HG03439 (cell line): ENCODE measurements around the gene PDS5B.
"Not testable (repeated sequence)": the region's sequence is repeated elsewhere in the genome, so short reads cannot be mapped to it uniquely, and the experiment has no call there.

ENCODE experiments used
- ATAC-seq: cut with Tn5 transposase; IDR thresholded peaks from one replicate; pipeline ENCODE4 v1.9.1; 2021; ENCODE audit warnings: mild to moderate bottlenecking, moderate library complexity; ENCODE audit not compliant: unreplicated experiment

Gene PDS5B

DNA sequence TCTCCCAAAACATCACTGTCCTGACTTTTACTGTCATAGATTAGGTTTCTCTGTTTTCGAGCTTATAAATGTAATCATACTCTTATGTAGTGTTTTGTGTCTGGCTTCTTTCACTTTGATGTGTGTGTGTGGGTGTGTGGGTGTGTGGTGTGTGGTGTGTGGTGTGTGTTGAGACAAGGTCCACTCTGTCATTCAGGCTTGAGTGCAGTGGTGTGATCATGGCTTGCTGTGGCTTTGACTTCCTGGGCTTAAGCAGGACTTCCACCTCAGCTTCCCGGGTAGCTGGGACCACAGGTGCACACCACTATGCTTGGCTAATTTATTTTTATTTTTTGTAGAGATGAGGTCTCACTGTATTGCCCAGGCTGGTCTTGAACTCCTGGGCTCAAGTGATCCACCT lies 59.6 kb downstream of the PDS5B start:
- ATAC-seq: no peak

DNA sequence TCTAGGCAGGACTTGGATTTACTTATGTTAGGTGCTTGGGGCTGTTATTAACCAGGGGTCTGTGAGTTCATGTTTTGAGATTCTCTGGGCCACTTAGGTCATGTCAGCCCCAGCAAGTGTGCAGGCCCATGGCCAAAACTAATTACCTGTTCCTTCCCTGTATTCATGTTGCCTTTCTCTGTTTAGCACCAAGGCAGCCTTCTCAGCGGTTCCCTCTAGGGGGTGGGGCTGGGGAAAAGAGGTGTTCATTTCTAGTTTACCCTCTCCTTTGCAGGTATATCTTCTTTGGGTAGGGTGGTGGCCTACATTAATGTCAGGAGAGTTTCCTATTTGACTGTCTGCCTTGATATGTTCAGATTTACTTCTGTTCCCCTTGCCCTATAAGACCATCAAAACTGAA lies 61.7 kb downstream of the PDS5B start:
- no peak for ATAC-seq

DNA sequence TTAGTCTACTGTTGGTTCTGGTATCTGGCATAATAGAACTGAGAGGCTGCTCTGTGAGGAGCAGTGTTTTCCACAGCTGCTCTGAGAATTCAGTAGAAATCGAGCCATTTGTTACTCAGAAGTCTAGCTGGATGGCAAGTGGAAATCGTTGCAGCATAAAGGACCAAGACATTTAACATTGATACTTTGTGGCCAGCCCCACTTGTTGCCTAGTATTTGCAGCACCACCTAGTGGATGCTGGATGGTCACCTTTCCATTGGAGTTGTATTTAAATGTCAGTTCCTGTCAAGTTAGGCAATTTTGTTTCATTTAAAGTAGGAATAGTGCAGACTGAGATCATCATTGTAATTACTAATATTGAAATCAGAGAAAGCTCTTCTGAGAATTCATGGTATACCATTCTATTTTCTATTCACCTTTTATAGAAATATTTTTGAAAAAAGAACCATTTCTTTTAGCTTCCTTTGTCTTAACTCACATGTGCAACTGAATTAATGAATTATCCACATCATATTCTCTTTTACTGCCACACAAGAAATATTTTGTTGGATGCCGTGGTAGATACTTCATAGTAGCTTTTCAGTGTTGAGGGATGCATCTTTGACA lies 64.6 kb downstream of the PDS5B start:
- ATAC-seq: peak; percentile 61

DNA sequence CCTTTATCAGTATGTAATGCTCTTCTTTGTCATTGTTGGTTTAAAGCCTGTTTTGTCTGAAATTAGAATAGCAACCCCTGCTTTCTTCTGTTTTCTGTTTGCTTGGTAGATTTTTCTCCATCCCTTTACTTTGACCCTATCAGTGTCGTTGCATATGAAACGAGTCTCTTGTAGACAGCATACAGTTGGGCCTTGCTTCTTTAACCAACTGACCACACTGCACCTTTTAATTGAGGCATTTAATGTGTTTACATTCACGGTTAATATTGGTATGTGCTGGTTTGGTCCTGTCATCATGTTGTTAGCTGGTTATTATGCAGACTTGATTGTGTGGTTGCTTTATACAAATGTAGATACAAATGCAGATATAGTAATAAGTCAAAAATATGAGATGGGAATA lies 71.1 kb downstream of the PDS5B start:
- ATAC-seq: no peak

DNA sequence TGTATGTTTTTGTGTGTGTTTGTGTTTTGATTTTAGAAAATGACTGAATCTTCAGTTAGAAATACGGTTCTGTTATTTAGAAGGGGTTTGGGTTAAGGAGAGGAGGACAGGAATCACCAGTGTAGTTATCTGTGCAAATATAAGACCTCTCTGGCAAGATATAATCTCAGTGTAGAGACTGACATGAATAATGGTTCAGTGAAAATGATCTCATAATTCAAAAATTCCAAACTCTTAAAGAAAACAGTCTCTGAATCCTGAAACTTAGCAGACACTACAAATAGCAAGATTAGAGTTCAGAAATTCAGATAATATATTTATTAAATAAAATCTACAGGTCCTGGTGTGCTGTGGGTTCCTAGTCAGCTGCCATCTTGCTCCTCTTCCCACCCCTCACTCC lies 73.5 kb downstream of the PDS5B start:
- ATAC-seq: no peak

DNA sequence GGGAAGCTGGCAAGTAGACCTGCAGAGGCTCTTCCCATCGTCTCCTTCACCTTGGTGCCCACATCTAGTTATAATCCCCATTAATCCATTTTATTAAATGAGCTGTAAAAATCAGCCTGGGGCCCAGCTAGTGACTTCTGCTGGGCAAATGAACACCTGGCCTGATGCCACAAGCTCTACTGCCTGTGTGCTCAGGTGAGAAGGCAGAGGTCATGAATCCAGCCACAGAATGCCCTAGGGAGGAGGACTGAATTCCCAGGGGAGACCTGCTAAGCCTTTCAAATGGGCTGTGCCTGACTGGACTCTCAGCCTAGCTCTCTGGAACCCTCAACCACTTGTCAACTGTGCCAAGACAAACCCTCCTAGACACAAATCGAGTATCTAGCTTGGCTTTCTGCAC lies 74.0 kb downstream of the PDS5B start:
- no peak for ATAC-seq

DNA sequence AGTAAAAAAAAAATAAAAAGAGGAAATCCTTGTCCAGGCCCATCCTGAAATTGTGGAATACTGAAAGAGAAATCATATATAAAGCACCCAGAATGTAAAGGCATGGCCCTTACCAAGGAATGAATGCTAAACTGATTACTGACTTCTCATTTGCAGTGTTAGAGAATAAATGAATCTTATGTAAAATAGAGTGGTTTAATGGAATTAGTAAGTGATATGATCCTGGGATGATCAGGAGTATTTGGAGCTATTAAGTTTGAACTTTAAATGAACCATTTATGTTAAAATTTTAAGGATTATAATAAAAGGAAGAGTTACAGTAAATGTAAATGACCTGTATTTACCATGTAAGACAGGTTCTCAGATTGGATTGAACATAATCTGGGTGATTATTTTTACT lies 75.4 kb downstream of the PDS5B start:
- no peak for ATAC-seq

DNA sequence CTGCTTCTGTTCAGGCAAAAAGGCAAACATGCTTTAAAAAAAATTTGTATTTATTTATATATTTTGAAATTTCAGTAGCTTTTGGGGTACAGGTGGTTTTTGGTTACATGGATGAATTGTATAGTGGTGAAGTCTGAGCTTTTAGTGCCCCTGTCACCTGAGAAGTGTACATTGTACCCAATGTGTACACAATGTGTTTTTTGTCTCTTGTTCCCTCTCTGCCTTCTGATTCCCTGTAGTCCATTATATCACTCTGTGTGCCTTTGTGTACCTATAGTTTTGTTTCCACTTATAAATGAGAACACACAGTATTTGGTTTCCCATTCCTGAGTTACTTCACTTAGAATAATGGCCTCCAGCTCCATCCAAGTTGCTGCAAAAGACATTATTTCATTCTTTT lies 77.4 kb downstream of the PDS5B start:
- no peak for ATAC-seq

DNA sequence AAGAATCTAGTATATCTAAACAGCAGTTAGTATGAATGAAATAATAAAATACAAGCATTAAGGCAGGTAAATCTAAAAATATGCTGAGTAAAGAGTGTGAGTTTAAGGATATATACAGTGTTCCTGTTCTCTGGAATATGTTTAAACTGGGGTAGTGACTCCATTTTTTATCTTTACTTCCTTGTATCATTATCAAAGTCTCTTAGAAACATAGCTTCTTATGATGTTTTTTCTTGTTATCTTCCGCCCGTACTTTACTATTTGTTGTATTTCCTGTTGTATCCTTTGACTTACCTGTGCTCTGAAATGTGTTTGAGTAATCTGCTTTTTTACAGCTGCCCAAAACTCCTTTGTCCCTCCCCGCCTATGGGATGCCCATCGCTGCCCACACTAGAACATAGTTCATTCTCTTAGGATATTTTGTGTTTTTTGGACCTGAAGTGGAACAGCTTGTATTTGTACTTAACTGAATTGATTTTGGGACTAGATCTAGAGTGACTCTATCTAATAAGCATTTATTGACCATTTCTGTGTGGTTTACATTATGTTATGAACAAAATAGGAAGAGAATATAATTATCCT lies 80.8 kb downstream of the PDS5B start:
- no peak for ATAC-seq

DNA sequence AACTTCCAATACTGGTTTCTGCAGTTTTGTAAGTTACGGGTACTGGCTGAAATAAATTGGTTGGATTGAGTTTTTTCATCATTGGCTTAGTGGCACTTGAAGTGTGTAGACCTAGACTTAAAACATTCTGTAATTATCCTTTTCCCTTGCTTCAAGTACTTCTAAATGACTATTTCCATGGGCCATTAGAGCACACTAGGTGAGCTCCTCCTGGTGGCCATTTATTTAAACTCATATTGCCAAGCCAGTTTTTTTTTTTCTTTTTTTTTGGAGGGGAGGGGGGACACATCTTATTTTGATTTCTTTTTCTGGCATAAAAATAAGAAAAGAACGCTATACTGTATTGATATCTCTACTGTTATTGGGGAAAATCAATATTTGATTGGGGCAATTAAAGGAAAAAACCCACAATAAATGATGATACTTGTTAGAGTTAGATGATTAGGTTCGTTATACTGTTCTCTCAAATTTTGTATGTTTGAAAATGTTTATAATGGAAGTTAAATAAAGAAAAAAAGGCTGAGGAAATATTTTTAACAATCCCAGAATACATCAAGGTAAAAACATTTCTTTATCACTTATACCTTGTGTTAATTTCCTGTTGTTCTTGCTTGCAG lies 82.9 kb downstream of the PDS5B start:
- ATAC-seq: no peak

DNA sequence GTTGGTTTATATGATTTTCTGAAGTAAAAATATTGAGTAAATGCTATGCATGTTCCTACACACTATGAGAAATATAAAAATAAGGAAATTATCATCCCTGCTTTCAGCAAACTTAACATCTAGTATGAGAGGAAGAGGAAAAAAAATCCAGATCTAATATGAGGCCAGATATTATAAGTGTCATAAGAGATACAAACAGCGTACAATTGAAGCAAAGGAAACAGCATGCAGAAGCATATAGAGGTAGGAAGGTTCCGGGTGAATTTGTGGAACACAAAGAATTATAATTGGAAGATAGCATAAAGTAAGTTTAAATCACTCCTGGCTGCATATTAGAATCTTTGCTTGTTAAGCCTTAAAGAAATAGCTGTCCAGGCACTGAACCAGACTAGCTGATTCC lies 88.3 kb downstream of the PDS5B start:
- no peak for ATAC-seq

DNA sequence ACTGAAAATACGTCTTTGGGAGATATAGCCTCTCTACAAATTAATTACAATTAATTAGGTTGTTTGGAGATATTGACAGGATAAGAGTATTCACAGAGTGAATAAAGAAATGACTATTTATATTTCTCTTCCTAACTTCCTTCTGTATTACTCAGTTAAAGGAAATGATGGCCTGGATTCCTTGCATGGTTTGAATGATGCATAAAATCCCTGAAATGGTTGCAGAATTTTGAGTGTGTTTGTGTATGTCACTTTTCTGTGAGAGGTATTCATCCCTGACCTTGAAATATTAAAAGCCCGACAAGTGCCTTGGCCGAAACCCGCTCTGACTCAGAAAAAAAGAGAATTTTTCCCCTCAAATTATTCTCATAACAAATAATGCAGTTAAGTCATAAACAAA lies 90.0 kb downstream of the PDS5B start:
- ATAC-seq: no peak

DNA sequence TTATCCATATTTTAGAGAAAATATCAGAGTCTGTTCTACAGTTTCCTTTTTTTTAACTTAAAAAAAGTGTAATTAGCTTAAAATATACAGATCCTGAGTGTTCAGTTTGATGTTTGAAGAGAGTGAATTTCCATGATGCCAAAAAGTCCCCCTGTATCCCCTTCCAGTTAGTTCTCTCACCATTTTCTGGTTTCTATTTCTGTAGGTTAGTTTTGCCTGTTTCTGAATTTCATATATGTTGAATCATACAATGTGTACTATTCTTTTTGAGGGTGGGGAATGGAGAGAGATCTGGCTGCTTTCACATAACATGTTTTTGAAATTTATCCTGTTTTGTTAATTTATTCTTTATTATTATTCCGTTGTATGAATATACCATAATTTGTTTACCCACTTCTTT lies 95.9 kb downstream of the PDS5B start:
- ATAC-seq: no peak

DNA sequence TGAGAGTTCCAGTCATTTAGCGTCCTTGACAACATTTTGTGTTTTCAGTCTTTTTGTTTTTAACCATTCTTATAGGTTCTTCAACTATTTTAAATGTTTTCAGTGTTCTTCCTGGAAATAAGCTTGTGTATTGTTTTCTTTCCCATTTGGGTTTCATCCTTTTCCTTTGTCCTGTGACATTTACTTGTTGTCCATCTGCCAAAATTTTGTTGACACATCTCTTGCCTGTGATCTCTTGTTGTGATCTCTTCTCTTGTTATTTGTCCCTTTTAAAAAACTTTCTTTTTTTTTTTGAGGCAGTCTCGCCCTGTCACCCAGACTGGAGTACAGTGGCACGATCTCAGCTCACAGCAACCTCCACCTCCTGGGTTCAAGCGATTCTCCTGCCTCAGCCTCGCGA lies 96.5 kb downstream of the PDS5B start:
- ATAC-seq: no peak

DNA sequence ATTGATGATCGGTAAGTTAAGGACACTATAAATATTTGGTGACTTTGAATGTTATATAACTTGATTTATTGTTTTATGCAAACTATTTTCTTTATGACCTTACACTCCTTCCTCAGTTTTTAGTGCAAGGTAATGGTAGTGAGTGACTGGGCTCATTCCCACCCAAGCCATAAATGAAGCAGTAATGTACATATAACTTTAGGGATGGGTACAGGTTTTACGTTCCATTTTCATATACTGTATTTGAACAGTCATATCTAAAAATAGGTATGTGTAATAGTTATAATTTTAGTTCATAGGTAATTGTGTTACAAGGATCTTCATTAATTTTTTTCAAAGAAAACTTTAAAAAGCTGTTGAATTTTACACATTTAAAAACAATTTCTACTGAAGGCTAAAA lies 101.0 kb downstream of the PDS5B start:
- no peak for ATAC-seq

DNA sequence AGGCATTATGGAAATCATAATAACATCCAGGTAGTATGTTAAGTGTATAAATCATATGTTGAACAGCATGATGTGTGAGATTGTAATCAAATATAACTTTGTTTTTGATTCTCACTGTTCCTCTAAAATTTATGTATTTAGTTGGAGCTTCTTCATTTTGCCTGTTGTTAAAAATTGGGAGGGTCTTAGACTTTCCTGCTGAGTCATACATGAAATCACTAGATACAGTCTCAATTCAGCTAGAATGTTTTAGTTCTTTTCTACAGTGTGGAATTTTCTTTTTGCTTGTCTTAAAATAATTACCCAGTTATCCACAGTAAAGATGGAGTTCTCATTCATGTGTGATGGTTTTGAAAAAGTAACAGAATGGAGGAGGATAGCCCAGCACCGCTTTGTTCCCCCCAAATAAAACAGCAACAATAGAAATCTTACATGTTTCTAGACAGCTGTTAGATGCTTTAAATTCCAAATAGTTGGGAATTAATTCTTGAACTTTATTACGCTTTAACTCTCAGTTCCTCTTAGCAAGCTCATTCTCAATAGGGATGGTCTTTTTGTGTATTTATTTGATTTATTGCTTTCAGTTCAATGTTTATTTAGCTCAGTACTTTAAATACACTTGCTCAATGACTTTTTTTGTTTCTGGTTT lies 109.5 kb downstream of the PDS5B start:
- ATAC-seq: no peak

DNA sequence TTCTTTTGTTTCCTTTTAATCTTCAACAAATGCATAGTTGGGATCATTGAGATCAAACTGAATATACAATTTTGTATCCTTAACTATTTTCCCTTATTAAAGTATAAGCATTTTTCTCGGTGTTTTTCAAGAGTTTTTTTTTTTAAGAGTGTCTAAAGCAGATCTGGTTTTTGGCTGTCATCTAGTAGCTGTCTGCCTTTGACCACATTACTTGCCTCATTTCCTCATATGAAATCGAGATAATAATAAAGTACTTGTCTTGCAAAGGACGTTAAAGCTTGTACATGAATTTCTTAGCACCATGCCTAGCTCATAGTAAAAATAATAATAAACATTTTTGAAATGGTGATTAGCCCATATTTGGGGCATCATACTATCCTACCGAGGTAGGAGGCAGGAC lies 121.2 kb downstream of the PDS5B start:
- ATAC-seq: no peak

DNA sequence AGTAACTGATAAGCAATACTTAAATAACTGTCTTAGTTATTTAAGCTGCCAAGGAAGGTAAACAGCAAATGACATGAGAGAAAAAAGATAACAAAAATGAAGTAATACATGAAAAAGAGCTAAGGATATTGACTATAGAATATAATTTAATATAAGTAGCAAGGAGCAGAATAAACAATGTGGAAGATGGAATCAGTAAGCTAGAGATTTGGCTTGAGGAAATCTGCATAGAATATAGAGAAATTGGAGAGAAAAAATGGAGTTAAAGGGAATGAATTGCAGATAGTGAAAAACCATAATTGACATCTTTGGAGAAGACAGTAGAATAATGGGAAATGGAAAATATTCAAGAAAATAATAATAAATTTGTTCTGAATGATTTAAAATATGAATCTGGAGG lies 127.1 kb downstream of the PDS5B start:
- ATAC-seq: no peak

DNA sequence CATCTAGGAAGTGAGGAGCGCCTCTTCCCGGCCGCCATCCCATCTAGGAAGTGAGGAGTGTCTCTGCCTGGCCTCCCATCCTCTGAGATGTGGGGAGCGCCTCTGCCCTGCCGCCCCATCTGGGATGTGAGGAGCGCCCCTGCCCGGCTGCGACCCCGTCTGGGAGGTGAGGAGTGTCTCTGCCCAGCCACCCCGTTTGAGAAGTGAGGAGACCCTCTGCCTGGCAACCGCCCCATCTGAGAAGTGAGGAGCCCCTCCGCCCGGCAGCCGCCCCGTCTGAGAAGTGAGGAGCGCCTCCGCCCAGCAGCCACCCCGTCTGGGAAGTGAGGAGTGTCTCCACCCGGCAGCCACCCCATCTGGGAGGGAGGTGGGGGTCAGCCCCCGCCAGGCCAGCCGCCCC lies 129.9 kb downstream of the PDS5B start:
- ATAC-seq: not testable (repeated sequence)

DNA sequence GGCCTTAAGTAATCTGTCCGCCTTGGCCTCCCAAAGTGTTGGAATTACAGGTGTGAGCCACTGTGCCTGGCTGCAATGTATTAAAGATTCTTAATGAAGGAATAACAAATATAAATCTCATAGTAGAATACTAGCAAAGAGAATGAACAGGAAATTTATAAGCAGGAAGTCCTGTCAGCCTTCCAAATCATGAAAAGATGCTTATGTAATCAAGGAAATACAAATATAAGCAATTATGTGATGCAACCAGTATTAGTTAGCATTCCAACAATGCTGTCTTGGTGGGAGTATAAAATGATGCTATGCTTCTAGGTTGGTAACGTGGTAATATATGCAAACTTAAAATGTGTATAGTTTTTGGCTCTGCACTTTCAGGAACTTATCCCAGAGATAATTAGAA lies 133.8 kb downstream of the PDS5B start:
- no peak for ATAC-seq

DNA sequence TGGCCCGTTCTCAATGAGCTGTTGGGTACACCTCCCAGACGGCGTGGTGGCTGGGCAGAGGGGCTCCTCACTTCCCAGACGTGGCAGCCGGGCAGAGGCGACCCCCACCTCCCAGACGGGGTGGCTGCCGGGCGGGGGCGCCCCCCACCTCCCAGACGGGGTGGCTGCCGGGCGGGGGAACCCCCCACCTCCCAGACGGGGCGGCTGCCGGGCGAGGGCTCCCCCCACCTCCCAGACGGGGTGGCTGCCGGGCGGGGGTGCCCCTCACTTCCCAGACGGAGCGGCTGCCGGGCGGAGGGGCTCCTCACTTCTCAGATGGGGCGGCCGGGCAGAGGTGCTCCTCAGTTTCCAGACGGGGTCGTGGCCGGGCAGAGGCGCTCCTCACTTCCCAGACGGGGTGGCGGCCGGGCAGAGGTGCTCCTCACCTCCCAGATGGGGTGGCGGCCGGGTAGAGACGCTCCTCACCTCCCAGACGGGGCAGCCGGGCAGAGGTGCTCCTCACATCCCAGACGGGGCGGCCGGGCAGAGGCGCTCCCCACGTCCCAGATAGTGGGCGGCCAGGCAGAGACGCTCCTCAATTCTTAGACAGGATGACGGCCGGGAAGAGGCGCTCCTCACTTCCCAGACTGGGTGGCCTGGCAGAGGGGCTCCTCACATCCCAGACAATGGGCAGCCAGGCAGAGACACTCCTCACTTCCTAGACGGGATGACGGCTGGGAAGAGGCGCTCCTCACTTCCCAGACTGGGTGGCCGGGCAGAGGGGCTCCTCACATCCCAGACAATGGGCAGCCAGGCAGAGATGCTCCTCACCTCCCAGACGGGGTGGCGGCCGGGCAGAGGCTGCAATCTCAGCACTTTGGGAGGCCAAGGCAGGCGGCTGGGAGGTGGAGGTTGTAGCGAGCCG lies 135.1 kb downstream of the PDS5B start:
- not testable (repeated sequence) for ATAC-seq
